ENCODE results near the gene GIGYF2.
A peak's percentile ranks its signal among the peaks of the same experiment; 100 is the strongest.

Gene GIGYF2

GRCh38 chr2:232885264-232885961, 188.3 kb downstream of the GIGYF2 start:
- TF ChIP-seq ZNF707 (tag by site-specific recombination; IDR thresholded peaks at IDR 0.05) = no peak
- TF ChIP-seq ZNF654 (tag by site-specific recombination; IDR thresholded peaks at IDR 0.05; ENCODE audit: low read depth) = no peak
- TF ChIP-seq ZNF398 (tag by site-specific recombination; IDR thresholded peaks at IDR 0.05) = no peak
- no peak for TF ChIP-seq ZNF221 (tag by site-specific recombination; IDR thresholded peaks at IDR 0.05; ENCODE audit: borderline replicate concordance)
- TF ChIP-seq BCL11A (tag by site-specific recombination; IDR thresholded peaks at IDR 0.05; ENCODE audit: low read depth) = no peak
- TF ChIP-seq ZSCAN5A (tag by site-specific recombination; IDR thresholded peaks at IDR 0.05) = no peak
- TF ChIP-seq WT1 (tag by site-specific recombination; IDR thresholded peaks at IDR 0.05) = no peak
- Histone ChIP-seq H3K36me3 (ENCODE audit: control insufficient read depth in 2 of 2, insufficient read depth in 1 of 2, low read length in 2 of 2) (peaks cover 0 to 31% of the 10 kb centered on the region in 2 experiments; a peak in 2 of 3 replicates), H3K4me1 (ENCODE audit: control insufficient read depth, insufficient read depth, low read length) (no peaks in the 10 kb centered on the region), H3K4me3 (ENCODE audit: low read depth, low read length) (no peak overlapping the region), H3K9me3 (ENCODE audit: control insufficient read depth, insufficient read depth, low read depth, low read length) (no peaks in the 10 kb centered on the region), H3K27ac (ENCODE audit: extremely low read depth, low read depth, low read length) (no peak overlapping the region)
- ChIA-PET CTCF (no interaction called here), POLR2A (no interaction called here)

DNA sequence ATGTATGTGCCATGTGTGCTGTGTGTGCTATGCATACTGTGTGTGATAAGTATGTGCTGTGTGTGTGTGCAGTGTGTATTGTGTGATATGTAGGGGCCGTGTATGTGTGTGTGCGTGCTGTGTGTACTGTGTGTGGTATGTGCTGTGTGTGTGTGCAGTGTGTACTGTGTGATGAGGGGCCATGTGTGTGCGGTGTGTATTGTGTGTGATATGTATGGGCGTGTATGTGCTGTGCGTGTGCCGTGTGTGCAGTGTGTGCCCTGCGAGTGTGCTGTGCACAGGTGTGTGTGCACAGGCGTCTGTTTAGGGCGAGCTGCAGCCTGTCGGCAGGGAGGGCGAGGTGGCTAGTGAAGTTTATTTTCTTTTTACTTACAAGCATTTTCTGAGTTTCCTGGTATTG, 189.0 kb downstream of the GIGYF2 start:
- Histone ChIP-seq H3K4me1 (ENCODE audit: control insufficient read depth, insufficient read depth, low read length) (no peaks in the 10 kb centered on the region), H3K9me3 (ENCODE audit: control insufficient read depth, insufficient read depth, low read depth, low read length) (no peaks in the 10 kb centered on the region), H3K36me3 (ENCODE audit: control insufficient read depth in 2 of 2, insufficient read depth in 1 of 2, low read length in 2 of 2) (peaks cover 0 to 31% of the 10 kb centered on the region in 2 experiments; a peak in 2 of 3 replicates), H3K27ac (ENCODE audit: extremely low read depth, low read depth, low read length) (no peak overlapping the region), H3K4me3 (ENCODE audit: low read depth, low read length) (no peak overlapping the region)
- ChIA-PET CTCF (interaction anchor here (1.2 kb wide), 1 partner anchor 24 kb away, joined by 3 read pairs; no protein-coding TSS in a partner anchor), POLR2A (no interaction called here)
- TF ChIP-seq ZNF670 (tag by site-specific recombination; IDR thresholded peaks at IDR 0.05; ENCODE audit: low read depth) (no peak), ATF2 (tag by site-specific recombination; IDR thresholded peaks at IDR 0.05; ENCODE audit: low read depth) (no peak)
- TF ChIP-seq, protein P1, sequence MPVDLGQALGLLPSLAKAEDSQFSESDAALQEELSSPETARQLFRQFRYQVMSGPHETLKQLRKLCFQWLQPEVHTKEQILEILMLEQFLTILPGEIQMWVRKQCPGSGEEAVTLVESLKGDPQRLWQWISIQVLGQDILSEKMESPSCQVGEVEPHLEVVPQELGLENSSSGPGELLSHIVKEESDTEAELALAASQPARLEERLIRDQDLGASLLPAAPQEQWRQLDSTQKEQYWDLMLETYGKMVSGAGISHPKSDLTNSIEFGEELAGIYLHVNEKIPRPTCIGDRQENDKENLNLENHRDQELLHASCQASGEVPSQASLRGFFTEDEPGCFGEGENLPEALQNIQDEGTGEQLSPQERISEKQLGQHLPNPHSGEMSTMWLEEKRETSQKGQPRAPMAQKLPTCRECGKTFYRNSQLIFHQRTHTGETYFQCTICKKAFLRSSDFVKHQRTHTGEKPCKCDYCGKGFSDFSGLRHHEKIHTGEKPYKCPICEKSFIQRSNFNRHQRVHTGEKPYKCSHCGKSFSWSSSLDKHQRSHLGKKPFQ (tag by site-specific recombination; IDR thresholded peaks at IDR 0.05) = peak; percentile 68; the same call in 1 of the 2 replicates
- TF ChIP-seq, protein P2, sequence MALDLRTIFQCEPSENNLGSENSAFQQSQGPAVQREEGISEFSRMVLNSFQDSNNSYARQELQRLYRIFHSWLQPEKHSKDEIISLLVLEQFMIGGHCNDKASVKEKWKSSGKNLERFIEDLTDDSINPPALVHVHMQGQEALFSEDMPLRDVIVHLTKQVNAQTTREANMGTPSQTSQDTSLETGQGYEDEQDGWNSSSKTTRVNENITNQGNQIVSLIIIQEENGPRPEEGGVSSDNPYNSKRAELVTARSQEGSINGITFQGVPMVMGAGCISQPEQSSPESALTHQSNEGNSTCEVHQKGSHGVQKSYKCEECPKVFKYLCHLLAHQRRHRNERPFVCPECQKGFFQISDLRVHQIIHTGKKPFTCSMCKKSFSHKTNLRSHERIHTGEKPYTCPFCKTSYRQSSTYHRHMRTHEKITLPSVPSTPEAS (tag by site-specific recombination; IDR thresholded peaks at IDR 0.05) = peak; percentile 91

GRCh38 chr2:232886632-232887031, 189.5 kb downstream of the GIGYF2 start:
- H3K9me3 ChIP-seq (ENCODE audit: control insufficient read depth, insufficient read depth, low read depth, low read length) = no peaks in the 10 kb centered on the region
- CTCF ChIA-PET = interaction anchor here (1.0 to 1.2 kb wide), 2 partner anchors 24 to 68 kb away, joined by 3 read pairs; no protein-coding TSS in a partner anchor
- H3K36me3 ChIP-seq (ENCODE audit: control insufficient read depth in 2 of 2, insufficient read depth in 1 of 2, low read length in 2 of 2) = peaks cover 0 to 31% of the 10 kb centered on the region in 2 experiments; a peak in 2 of 3 replicates
- no peaks in the 10 kb centered on the region for H3K4me1 ChIP-seq (ENCODE audit: control insufficient read depth, insufficient read depth, low read length)
- no peak overlapping the region for H3K4me3 ChIP-seq (ENCODE audit: low read depth, low read length)
- no peak overlapping the region for H3K27ac ChIP-seq (ENCODE audit: extremely low read depth, low read depth, low read length)
- POLR2A ChIA-PET = no interaction called here
- TF ChIP-seq ZBTB8A (tag by site-specific recombination; IDR thresholded peaks at IDR 0.05) = no peak
- TF ChIP-seq KLF1 (tag by site-specific recombination; IDR thresholded peaks at IDR 0.05) = no peak
- TF ChIP-seq ZNF114 (tag by site-specific recombination; IDR thresholded peaks at IDR 0.05) = no peak
- no peak for TF ChIP-seq ZNF132 (tag by site-specific recombination; IDR thresholded peaks at IDR 0.05; ENCODE audit: borderline replicate concordance)
- no peak for TF ChIP-seq PRDM1 (tag by site-specific recombination; IDR thresholded peaks at IDR 0.05)
- TF ChIP-seq ZNF785 (tag by site-specific recombination; IDR thresholded peaks at IDR 0.05) = no peak
- TF ChIP-seq REST (tag by site-specific recombination; IDR thresholded peaks at IDR 0.05) = no peak

Data from HEK293 (cell line).